Frontal cortex (tissue), 4 donors: Measurements from ENCODE around the gene ATM. TPM values are rescaled to one million over a fixed set of nuclear protein-coding genes. Genes with fewer than 3 reads are reported as not detected.
A peak's percentile ranks its signal among the peaks of the same experiment; 100 is the strongest.
"Not testable (repeated sequence)": the region's sequence is repeated elsewhere in the genome, so short reads cannot be mapped to it uniquely, and the experiment has no call there.

Experiments used
- DNase-seq, 2 donors: peaks; one replicate each; pipeline ENCODE4 v3.0.0; 2012; ENCODE audit warnings: low spot score in 2 of 2
- FAIRE-seq: peaks from 2 replicates; lab custom pipeline; 2012; peaks lifted over from hg19 to GRCh38; lab: Jason Lieb, UNC
- total RNA-seq: library from RNA; depleted of rRNA; stranded (reverse); fragments of >200 nt; gene quantifications from one replicate; pipeline ENCODE4 v1.2.3, GENCODE V29; 2014
- donor health status: control.
- donor health status: control.
- donor health status: control.

Gene ATM
- total RNA-seq, 1 donor from 2014 or later: 134 TPM

- DNase-seq (no peak), FAIRE-seq (no peak)
These were observed 30.3 kb downstream of the ATM start for GRCh38 chr11:108253176-108253575.

GRCh38 chr11:108269583-108269982 lies 46.7 kb downstream of the ATM start:
- FAIRE-seq (no peak), DNase-seq (no peak)

- not testable (repeated sequence) for FAIRE-seq, DNase-seq
These were observed 54.2 kb downstream of the ATM start for GRCh38 chr11:108276985-108277616.

- FAIRE-seq: no peak
- no peak for DNase-seq
These were observed 55.7 kb downstream of the ATM start for GRCh38 chr11:108278546-108278945.

GRCh38 chr11:108278954-108279353 lies 56.1 kb downstream of the ATM start:
- DNase-seq: no peak
- no peak for FAIRE-seq

- DNase-seq: no peak
These were observed 63.5 kb downstream of the ATM start for GRCh38 chr11:108286370-108286769.

GRCh38 chr11:108286956-108287355 lies 64.1 kb downstream of the ATM start:
- FAIRE-seq: no peak

More at GRCh38 chr11:108286370-108286769, 63.5 kb downstream of the ATM start:
- no peak for FAIRE-seq

GRCh38 chr11:108289066-108289465 lies 66.2 kb downstream of the ATM start:
- peak; percentile 96 for FAIRE-seq
- DNase-seq: not testable (repeated sequence)

More at GRCh38 chr11:108286956-108287355, 64.1 kb downstream of the ATM start:
- no peak for DNase-seq

- DNase-seq: no peak
- FAIRE-seq: no peak
These were observed 66.8 kb downstream of the ATM start for GRCh38 chr11:108289699-108290098.

GRCh38 chr11:108293229-108293628 lies 70.4 kb downstream of the ATM start:
- no peak for FAIRE-seq
- DNase-seq: no peak

GRCh38 chr11:108302121-108302785 lies 79.4 kb downstream of the ATM start:
- FAIRE-seq: no peak
- DNase-seq: no peak

GRCh38 chr11:108307751-108308150 lies 84.9 kb downstream of the ATM start:
- no peak for DNase-seq
- FAIRE-seq: no peak

GRCh38 chr11:108313444-108313843 lies 90.6 kb downstream of the ATM start:
- no peak for FAIRE-seq
- DNase-seq: no peak

- DNase-seq: no peak
- FAIRE-seq: no peak
These were observed 93.2 kb downstream of the ATM start for GRCh38 chr11:108316061-108316460.

- DNase-seq: no peak
- FAIRE-seq: no peak
These were observed 96.8 kb downstream of the ATM start for GRCh38 chr11:108319541-108320145.

- DNase-seq: no peak
- no peak for FAIRE-seq
These were observed 99.8 kb downstream of the ATM start for GRCh38 chr11:108322666-108323065.

GRCh38 chr11:108324587-108324986 lies 101.7 kb downstream of the ATM start:
- no peak for FAIRE-seq
- DNase-seq: no peak

- FAIRE-seq: no peak
- DNase-seq: no peak
These were observed 110.6 kb downstream of the ATM start for GRCh38 chr11:108333403-108333899.

GRCh38 chr11:108338750-108339149 lies 115.9 kb downstream of the ATM start:
- FAIRE-seq: no peak
- DNase-seq: no peak

- FAIRE-seq (no peak), DNase-seq (no peak)
These were observed 118.1 kb downstream of the ATM start for GRCh38 chr11:108340973-108341372.

- DNase-seq: no peak
- FAIRE-seq: no peak
These were observed 118.8 kb downstream of the ATM start for GRCh38 chr11:108341654-108342053.
